ENCODE data around the gene SDHAF4.

Gene SDHAF4

GRCh38 chr6:70527071-70527737 lies 39.5 kb upstream of the SDHAF4 start:
- no peak overlapping the region for H2BK12ac ChIP-seq (ENCODE audit: low read length)
- H2AK5ac ChIP-seq (ENCODE audit: low read length) = no peak overlapping the region
- H3K9me3 ChIP-seq (ENCODE audit: insufficient read depth, low read depth, low read length) = no peaks in the 10 kb centered on the region
- H3K27me3 ChIP-seq (ENCODE audit: insufficient read depth, low read length) = no peaks in the 10 kb centered on the region
- H4K12ac ChIP-seq (ENCODE audit: low read depth, low read length) = no peak overlapping the region
- no peak overlapping the region for H3K23ac ChIP-seq (ENCODE audit: low read length)
- no peak for DNase-seq
- H3K79me2 ChIP-seq (ENCODE audit: control insufficient read depth, insufficient read depth, low read length, poor library complexity) = no peaks in the 10 kb centered on the region
- no peak overlapping the region for H4K91ac ChIP-seq (ENCODE audit: low read depth, low read length)
- no peak overlapping the region for H3K4me3 ChIP-seq (ENCODE audit: low read depth, low read length)
- H2BK120ac ChIP-seq (ENCODE audit: insufficient read depth, low read length, poor library complexity) = no peak overlapping the region
- no peak overlapping the region for H3K4me2 ChIP-seq (ENCODE audit: low read length)
- no peak overlapping the region for H3K18ac ChIP-seq (ENCODE audit: low read length)
- no peak overlapping the region for H2BK5ac ChIP-seq (ENCODE audit: low read depth, low read length, poor library complexity)
- no CpG with 5 or more reads among the region's 5 CpGs for WGBS (ENCODE audit: extremely low coverage, insufficient coverage, insufficient read length)
- no peak overlapping the region for H3K27ac ChIP-seq (ENCODE audit: low read depth, low read length)
- no peaks in the 10 kb centered on the region for H3K79me1 ChIP-seq (ENCODE audit: low read length)
- peaks cover 0 to 2% of the 10 kb centered on the region in 2 experiments for H3K36me3 ChIP-seq (ENCODE audit: control insufficient read depth in 1 of 2, insufficient read depth in 2 of 2, low read length in 2 of 2)
- no peak overlapping the region for H3K9ac ChIP-seq (ENCODE audit: low read length)
- no peak overlapping the region for H4K8ac ChIP-seq (ENCODE audit: low read depth, low read length)
- no peak overlapping the region for H3K4ac ChIP-seq (ENCODE audit: low read depth, low read length)
- no peak overlapping the region for H2AFZ ChIP-seq (ENCODE audit: insufficient read depth, low read length, poor library complexity)
- H3K14ac ChIP-seq (ENCODE audit: low read length) = no peak overlapping the region
- no peaks in the 10 kb centered on the region for H3K4me1 ChIP-seq (ENCODE audit: control insufficient read depth in 1 of 2, insufficient read depth in 2 of 2, low read length in 2 of 2)

GRCh38 chr6:70530023-70530422 lies 36.7 kb upstream of the SDHAF4 start:
- no peaks in the 10 kb centered on the region for H3K79me2 ChIP-seq (ENCODE audit: control insufficient read depth, insufficient read depth, low read length, poor library complexity)
- H4K12ac ChIP-seq (ENCODE audit: low read depth, low read length) = no peak overlapping the region
- H3K79me1 ChIP-seq (ENCODE audit: low read length) = no peaks in the 10 kb centered on the region
- H3K27ac ChIP-seq (ENCODE audit: low read depth, low read length) = no peak overlapping the region
- no peaks in the 10 kb centered on the region for H3K9me3 ChIP-seq (ENCODE audit: insufficient read depth, low read depth, low read length)
- H4K91ac ChIP-seq (ENCODE audit: low read depth, low read length) = no peak overlapping the region
- no peak overlapping the region for H2AK5ac ChIP-seq (ENCODE audit: low read length)
- WGBS (ENCODE audit: extremely low coverage, insufficient coverage, insufficient read length) = no CpG with 5 or more reads among the region's 2 CpGs
- H3K27me3 ChIP-seq (ENCODE audit: insufficient read depth, low read length) = no peaks in the 10 kb centered on the region
- no peak overlapping the region for H4K8ac ChIP-seq (ENCODE audit: low read depth, low read length)
- no peak for DNase-seq
- no peaks in the 10 kb centered on the region for H3K4me1 ChIP-seq (ENCODE audit: control insufficient read depth in 1 of 2, insufficient read depth in 2 of 2, low read length in 2 of 2)
- H3K23ac ChIP-seq (ENCODE audit: low read length) = no peak overlapping the region
- no peak overlapping the region for H3K4ac ChIP-seq (ENCODE audit: low read depth, low read length)
- no peak overlapping the region for H2BK5ac ChIP-seq (ENCODE audit: low read depth, low read length, poor library complexity)
- no peak overlapping the region for H2BK120ac ChIP-seq (ENCODE audit: insufficient read depth, low read length, poor library complexity)
- H2AFZ ChIP-seq (ENCODE audit: insufficient read depth, low read length, poor library complexity) = no peak overlapping the region
- no peak overlapping the region for H3K4me2 ChIP-seq (ENCODE audit: low read length)
- no peak overlapping the region for H3K18ac ChIP-seq (ENCODE audit: low read length)
- H3K4me3 ChIP-seq (ENCODE audit: low read depth, low read length) = no peak overlapping the region
- H3K36me3 ChIP-seq (ENCODE audit: control insufficient read depth in 1 of 2, insufficient read depth in 2 of 2, low read length in 2 of 2) = peaks cover 0 to 2% of the 10 kb centered on the region in 2 experiments
- no peak overlapping the region for H3K9ac ChIP-seq (ENCODE audit: low read length)
- H2BK12ac ChIP-seq (ENCODE audit: low read length) = no peak overlapping the region
- H3K14ac ChIP-seq (ENCODE audit: low read length) = no peak overlapping the region

DNA sequence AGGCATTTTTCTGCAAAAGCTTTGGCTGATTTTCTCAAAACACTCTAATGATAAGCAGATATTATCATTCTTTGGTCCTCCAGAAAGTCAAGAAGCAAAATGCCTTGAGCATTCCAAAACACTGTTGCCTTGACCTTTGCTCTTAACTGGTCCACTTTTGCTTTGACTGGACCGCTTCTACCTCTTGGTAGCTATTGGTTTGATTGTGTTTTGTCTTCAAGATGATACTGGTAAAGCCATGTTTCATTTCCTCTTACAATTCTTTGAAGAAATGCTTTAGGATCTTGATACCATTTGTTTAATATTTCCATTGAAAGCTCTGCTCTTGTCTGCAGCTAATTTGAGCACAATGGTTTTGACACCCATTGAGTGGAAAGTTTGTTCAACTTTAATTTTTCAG lies 35.6 kb upstream of the SDHAF4 start:
- H4K12ac ChIP-seq (ENCODE audit: low read depth, low read length) = no peak overlapping the region
- no peak overlapping the region for H2BK12ac ChIP-seq (ENCODE audit: low read length)
- no peak overlapping the region for H2BK120ac ChIP-seq (ENCODE audit: insufficient read depth, low read length, poor library complexity)
- H3K27ac ChIP-seq (ENCODE audit: low read depth, low read length) = no peak overlapping the region
- H3K79me1 ChIP-seq (ENCODE audit: low read length) = no peaks in the 10 kb centered on the region
- no peaks in the 10 kb centered on the region for H3K4me1 ChIP-seq (ENCODE audit: control insufficient read depth in 1 of 2, insufficient read depth in 2 of 2, low read length in 2 of 2)
- H3K14ac ChIP-seq (ENCODE audit: low read length) = no peak overlapping the region
- H3K36me3 ChIP-seq (ENCODE audit: control insufficient read depth in 1 of 2, insufficient read depth in 2 of 2, low read length in 2 of 2) = peaks cover 0 to 2% of the 10 kb centered on the region in 2 experiments
- no peak overlapping the region for H2AFZ ChIP-seq (ENCODE audit: insufficient read depth, low read length, poor library complexity)
- H3K4me3 ChIP-seq (ENCODE audit: low read depth, low read length) = no peak overlapping the region
- H3K23ac ChIP-seq (ENCODE audit: low read length) = no peak overlapping the region
- H2AK5ac ChIP-seq (ENCODE audit: low read length) = no peak overlapping the region
- H3K79me2 ChIP-seq (ENCODE audit: control insufficient read depth, insufficient read depth, low read length, poor library complexity) = no peaks in the 10 kb centered on the region
- no peak overlapping the region for H3K18ac ChIP-seq (ENCODE audit: low read length)
- H3K4me2 ChIP-seq (ENCODE audit: low read length) = no peak overlapping the region
- H2BK5ac ChIP-seq (ENCODE audit: low read depth, low read length, poor library complexity) = no peak overlapping the region
- WGBS (ENCODE audit: extremely low coverage, insufficient coverage, insufficient read length) = no CpG with 5 or more reads among the region's 1 CpG
- H4K91ac ChIP-seq (ENCODE audit: low read depth, low read length) = no peak overlapping the region
- H3K9ac ChIP-seq (ENCODE audit: low read length) = no peak overlapping the region
- no peak overlapping the region for H4K8ac ChIP-seq (ENCODE audit: low read depth, low read length)
- no peak overlapping the region for H3K4ac ChIP-seq (ENCODE audit: low read depth, low read length)
- no peaks in the 10 kb centered on the region for H3K27me3 ChIP-seq (ENCODE audit: insufficient read depth, low read length)
- no peak for DNase-seq
- H3K9me3 ChIP-seq (ENCODE audit: insufficient read depth, low read depth, low read length) = no peaks in the 10 kb centered on the region

DNA sequence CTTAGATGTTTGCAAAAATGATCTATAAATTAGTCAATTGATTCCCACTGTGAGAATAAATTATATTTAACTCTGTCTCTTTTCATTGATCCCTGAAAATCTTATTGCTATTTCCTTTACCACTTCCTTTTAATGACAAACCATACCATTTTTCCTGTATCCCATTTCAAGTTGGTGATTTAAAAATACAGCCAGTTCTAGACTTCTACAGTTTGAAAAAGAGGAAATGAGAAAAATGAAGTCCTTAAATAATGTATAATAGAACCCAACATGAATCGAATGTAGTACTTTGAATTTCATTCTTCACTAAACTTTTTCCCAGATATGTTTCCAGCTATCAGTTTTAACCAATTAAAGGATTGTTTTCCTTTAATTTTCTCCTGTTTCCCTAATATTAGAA lies 29.5 kb upstream of the SDHAF4 start:
- H3K4ac ChIP-seq (ENCODE audit: low read depth, low read length) = no peak overlapping the region
- no CpG with 5 or more reads among the region's 1 CpG for WGBS (ENCODE audit: extremely low coverage, insufficient coverage, insufficient read length)

More for the DNA sequence above, 29.5 kb upstream of the SDHAF4 start:
- H3K4me1 ChIP-seq (ENCODE audit: control insufficient read depth in 1 of 2, insufficient read depth in 2 of 2, low read length in 2 of 2) = no peaks in the 10 kb centered on the region
- no peak overlapping the region for H3K4me3 ChIP-seq (ENCODE audit: low read depth, low read length)
- no peak overlapping the region for H2AFZ ChIP-seq (ENCODE audit: insufficient read depth, low read length, poor library complexity)
- no peak overlapping the region for H4K8ac ChIP-seq (ENCODE audit: low read depth, low read length)
- no peak overlapping the region for H4K91ac ChIP-seq (ENCODE audit: low read depth, low read length)
- no peak overlapping the region for H3K9ac ChIP-seq (ENCODE audit: low read length)
- H2BK5ac ChIP-seq (ENCODE audit: low read depth, low read length, poor library complexity) = no peak overlapping the region
- no peak overlapping the region for H3K18ac ChIP-seq (ENCODE audit: low read length)
- H3K4me2 ChIP-seq (ENCODE audit: low read length) = no peak overlapping the region
- no peak overlapping the region for H4K12ac ChIP-seq (ENCODE audit: low read depth, low read length)
- H3K23ac ChIP-seq (ENCODE audit: low read length) = no peak overlapping the region
- H2AK5ac ChIP-seq (ENCODE audit: low read length) = no peak overlapping the region
- peaks cover 0 to 1% of the 10 kb centered on the region in 2 experiments for H3K36me3 ChIP-seq (ENCODE audit: control insufficient read depth in 1 of 2, insufficient read depth in 2 of 2, low read length in 2 of 2)
- no peak overlapping the region for H2BK120ac ChIP-seq (ENCODE audit: insufficient read depth, low read length, poor library complexity)
- H3K79me2 ChIP-seq (ENCODE audit: control insufficient read depth, insufficient read depth, low read length, poor library complexity) = no peaks in the 10 kb centered on the region
- no peaks in the 10 kb centered on the region for H3K27me3 ChIP-seq (ENCODE audit: insufficient read depth, low read length)
- no peak for DNase-seq
- H3K9me3 ChIP-seq (ENCODE audit: insufficient read depth, low read depth, low read length) = no peaks in the 10 kb centered on the region
- no peak overlapping the region for H3K27ac ChIP-seq (ENCODE audit: low read depth, low read length)
- H2BK12ac ChIP-seq (ENCODE audit: low read length) = no peak overlapping the region
- no peak overlapping the region for H3K14ac ChIP-seq (ENCODE audit: low read length)
- H3K79me1 ChIP-seq (ENCODE audit: low read length) = no peaks in the 10 kb centered on the region
